Left ventricle myocardium inferior (tissue), 1 donor: ENCODE results near the gene NUDT9. TPM values are rescaled to one million over a fixed set of nuclear protein-coding genes. Genes with fewer than 3 reads are reported as not detected.
"Not testable (repeated sequence)": the region's sequence is repeated elsewhere in the genome, so short reads cannot be mapped to it uniquely, and the experiment has no call there.

Source experiments
- DNase-seq: peaks from one replicate; pipeline ENCODE4 v3.0.0-alpha.2; 2020
- H3K27ac ChIP-seq: fragments of 200-600 bp; replicated peaks from 2 replicates; pipeline ENCODE4 v1.8.0; 2021
- H3K27me3 ChIP-seq: fragments of 200-600 bp; 2 replicates; pipeline ENCODE4 v1.8.0; 2021; ENCODE audit warnings: low read depth
- H3K36me3 ChIP-seq: fragments of 200-600 bp; 2 replicates; pipeline ENCODE4 v1.8.0; 2021
- H3K4me1 ChIP-seq: fragments of 200-600 bp; 2 replicates; pipeline ENCODE4 v1.8.0; 2021
- H3K4me3 ChIP-seq: fragments of 200-600 bp; 2 replicates; pipeline ENCODE4 v1.8.0; 2021; ENCODE audit warnings: mild to moderate bottlenecking, moderate library complexity
- H3K9me3 ChIP-seq: fragments of 200-600 bp; replicated peaks from 2 replicates; pipeline ENCODE4 v1.8.0; 2021
- intact Hi-C: fragments of 100-400 bp; cut with micrococcal nuclease; formaldehyde crosslinking; loops from one replicate; pipeline ENCODE4 v1.11.0; 2022
- total RNA-seq: library from RNA; stranded (reverse); fragmentation: NEBNext Ultra II Directional; extraction: Animal tissue kit (Norgen Biotek cat#: 25700); gene quantifications from one replicate; pipeline ENCODE4 v1.2.1, GENCODE V29; 2021
- TF ChIP-seq, protein P1 (sequence below): fragments of 200-600 bp; IDR thresholded peaks from 2 replicates; pipeline ENCODE4 v1.8.0; 2021; ENCODE audit warnings: antibody characterized with exemption, mild to moderate bottlenecking, borderline replicate concordance
- donor health status: DM: no; HTN: yes; CAD: no; lungs with severe emphysema.

Gene NUDT9
- total RNA-seq, 1 donor from 2014 or later = 29.2 TPM

DNA sequence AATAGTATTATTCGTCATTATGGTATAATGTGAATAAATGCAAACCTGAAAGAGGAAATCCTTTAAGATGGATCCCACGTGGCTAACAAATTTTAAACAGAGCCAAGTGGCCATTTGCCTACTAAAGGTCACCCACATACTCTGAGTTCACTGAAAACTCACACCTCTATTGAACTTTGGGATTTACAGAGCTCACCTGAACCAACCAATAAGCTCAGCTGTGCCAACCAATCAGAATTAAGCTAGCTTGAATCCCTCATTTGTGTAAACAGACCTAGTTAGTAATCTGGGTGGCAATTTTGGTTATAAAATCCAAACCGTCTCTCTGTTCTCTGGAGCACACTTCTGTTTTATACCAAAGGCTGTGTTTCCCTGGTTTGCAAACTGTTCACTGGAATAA is 5.4 kb upstream of the NUDT9 start:
- Histone ChIP-seq H3K4me1 (peaks cover 10% of the 10 kb centered on the region), H3K27me3 (no peaks in the 10 kb centered on the region), H3K9me3 (peaks cover 7% of the 10 kb centered on the region), H3K36me3 (no peaks in the 10 kb centered on the region), H3K27ac (no peak overlapping the region), H3K4me3 (no peak overlapping the region)
- intact Hi-C loops = no loop called here
- TF ChIP-seq, protein P1, sequence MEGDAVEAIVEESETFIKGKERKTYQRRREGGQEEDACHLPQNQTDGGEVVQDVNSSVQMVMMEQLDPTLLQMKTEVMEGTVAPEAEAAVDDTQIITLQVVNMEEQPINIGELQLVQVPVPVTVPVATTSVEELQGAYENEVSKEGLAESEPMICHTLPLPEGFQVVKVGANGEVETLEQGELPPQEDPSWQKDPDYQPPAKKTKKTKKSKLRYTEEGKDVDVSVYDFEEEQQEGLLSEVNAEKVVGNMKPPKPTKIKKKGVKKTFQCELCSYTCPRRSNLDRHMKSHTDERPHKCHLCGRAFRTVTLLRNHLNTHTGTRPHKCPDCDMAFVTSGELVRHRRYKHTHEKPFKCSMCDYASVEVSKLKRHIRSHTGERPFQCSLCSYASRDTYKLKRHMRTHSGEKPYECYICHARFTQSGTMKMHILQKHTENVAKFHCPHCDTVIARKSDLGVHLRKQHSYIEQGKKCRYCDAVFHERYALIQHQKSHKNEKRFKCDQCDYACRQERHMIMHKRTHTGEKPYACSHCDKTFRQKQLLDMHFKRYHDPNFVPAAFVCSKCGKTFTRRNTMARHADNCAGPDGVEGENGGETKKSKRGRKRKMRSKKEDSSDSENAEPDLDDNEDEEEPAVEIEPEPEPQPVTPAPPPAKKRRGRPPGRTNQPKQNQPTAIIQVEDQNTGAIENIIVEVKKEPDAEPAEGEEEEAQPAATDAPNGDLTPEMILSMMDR = no peak
- DNase-seq = no peak

DNA sequence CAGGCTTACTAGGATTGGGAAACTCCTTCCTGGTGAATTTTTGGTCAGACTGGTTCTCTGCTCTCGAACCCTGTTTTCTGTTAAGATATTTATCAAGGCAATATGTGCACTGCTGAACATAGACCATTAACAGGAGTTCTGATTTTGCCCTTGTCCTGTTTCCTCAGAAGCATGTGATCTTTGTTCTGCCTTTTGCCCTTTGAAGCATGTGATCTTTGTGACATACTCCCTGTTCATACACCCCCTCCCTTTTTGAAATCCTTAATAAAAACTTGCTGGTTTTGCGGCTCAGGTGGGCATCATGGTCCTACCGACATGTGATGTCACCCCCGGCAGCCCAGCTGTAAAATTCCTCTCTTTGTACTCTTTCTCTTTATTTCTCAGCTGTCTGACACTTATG is 4.0 kb upstream of the NUDT9 start:
- H3K27ac ChIP-seq, H3K9me3 ChIP-seq, DNase-seq, H3K36me3 ChIP-seq, intact Hi-C loops, H3K4me3 ChIP-seq, H3K27me3 ChIP-seq: not testable (repeated sequence)
- peaks cover 22% of the 10 kb centered on the region for H3K4me1 ChIP-seq

DNA sequence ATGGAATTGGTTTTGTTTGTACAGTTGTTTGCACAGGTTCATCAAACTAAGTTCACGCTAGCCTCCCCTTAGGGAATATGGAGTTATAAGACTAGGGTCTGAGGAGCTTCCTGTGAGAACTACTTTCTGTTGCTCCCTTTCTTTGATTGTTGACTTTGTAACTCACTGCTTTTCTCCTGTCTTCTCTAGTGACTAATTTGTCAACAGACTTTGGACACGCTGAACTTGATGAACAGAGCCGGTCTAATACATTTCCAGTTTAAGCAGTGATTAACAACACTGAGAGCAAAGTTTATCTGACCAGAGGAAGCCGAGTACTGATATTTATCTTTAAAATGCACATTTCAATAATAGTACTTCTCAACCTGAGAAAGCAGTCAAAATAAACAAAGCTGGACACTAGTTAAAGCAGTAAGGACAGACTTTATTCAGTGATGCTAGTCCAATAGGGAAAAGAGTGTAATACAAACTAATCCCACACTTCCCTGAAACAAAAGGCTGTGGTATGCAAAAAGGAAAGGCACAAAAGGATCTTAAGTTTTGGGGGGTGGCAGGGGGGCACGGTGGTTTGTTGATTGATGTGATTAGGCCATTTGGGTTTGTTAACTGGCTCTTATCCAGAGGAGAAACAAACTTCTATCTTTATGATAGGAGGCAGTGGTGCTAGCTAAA is 2.7 kb upstream of the NUDT9 start:
- Histone ChIP-seq H3K27me3 (no peaks in the 10 kb centered on the region), H3K27ac (no peak overlapping the region), H3K9me3 (no peaks in the 10 kb centered on the region), H3K4me1 (peaks cover 35% of the 10 kb centered on the region), H3K4me3 (no peak overlapping the region), H3K36me3 (no peaks in the 10 kb centered on the region)
- intact Hi-C loops = no loop called here
- TF ChIP-seq, protein P1 = no peak
- no peak for DNase-seq

DNA sequence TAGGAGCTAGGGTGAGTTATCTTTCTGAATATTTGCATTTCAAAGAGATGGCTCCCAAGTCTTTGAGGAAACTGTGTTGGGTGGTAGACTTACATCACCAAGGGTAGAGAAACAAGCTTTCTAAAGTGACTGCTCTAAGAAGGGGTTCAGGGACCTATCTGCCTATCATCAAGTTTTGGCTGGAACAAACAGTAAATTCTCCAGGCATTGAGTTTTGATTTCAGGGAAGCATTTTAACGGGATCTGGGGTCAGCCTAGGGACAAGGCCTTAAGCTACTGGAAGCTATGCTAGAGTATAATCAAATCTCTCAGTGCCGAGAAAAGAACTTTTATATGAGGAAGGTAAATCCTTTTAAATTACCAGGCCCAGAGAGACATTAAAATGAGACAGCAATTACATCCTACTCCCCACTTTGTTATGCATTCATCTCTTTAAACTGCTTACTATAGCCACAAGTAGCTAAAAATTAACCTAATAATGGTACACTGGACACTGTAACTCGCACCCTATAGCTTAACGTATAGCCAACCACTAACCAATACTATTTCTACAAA is 2.0 kb upstream of the NUDT9 start:
- no peaks in the 10 kb centered on the region for H3K36me3 ChIP-seq
- H3K4me1 ChIP-seq = peaks cover 41% of the 10 kb centered on the region
- TF ChIP-seq, protein P1 = no peak
- H3K9me3 ChIP-seq = no peaks in the 10 kb centered on the region
- DNase-seq = no peak
- no peak overlapping the region for H3K27ac ChIP-seq
- intact Hi-C loops = no loop called here
- H3K4me3 ChIP-seq = no peak overlapping the region
- H3K27me3 ChIP-seq = no peaks in the 10 kb centered on the region

DNA sequence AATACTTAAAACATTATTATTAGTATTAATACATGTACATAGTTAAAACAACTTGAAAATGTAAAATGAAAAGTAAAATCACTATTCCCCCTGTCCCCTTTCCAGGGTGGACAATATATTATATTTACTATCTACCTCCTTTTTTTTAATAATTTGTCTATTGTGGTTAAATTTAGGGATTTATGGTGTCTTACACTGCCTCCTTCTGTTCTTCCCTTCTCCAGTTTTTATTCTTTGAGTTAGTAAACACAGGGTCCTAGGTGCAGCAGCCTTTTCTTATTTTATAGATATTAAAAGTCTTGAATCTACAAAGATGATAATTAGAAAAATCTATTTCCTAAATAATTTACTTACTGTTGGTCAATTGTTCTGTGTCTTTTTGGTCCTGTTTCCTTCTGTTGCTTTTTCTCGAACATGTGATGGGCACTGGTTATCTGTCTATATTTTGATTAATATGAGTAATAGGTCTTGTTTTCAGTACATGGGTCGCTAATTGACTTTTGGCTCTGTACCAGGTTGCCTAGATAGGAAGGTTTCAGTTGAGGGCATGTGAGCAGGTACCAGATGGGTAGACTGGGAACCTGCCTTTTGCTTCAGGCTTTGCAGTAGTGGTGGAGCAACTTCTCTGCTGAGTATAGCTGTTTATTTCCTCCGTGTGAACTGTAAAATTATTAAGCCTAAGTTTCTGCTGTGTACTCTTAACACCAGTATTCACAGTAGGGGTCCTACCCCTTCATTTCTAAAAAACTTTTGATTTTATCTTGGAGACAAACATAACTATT is 1.1 kb downstream of the NUDT9 start:
- TF ChIP-seq, protein P1 = no peak
- Histone ChIP-seq H3K36me3 (no peaks in the 10 kb centered on the region), H3K27ac (peak overlapping the region; percentile 94), H3K4me1 (peaks cover 52% of the 10 kb centered on the region), H3K9me3 (no peaks in the 10 kb centered on the region), H3K4me3 (peak overlapping the region; percentile 86), H3K27me3 (no peaks in the 10 kb centered on the region)
- no peak for DNase-seq
- intact Hi-C loops = no loop called here

DNA sequence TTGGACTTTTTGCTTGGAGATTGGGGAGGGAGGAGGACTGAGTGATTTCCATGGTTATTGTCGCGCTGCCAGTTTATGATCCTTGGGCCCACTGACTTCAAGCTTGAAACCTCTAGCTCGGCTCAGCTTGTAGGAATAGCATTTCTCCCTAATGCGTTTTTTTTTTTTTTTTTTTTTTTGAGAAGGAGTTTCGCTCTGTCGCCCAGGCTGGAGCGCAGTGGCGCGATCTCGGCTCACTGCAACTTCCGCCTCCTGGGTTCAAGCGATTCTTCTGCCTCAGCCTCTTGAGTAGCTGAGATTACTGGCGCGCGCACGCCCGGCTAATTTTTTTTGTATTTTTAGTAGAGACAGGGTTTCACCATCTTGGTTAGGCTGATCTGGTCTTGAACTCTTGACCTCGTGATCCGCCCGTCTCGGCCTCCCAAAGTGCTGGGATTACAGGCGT is 1.7 kb downstream of the NUDT9 start:
- H3K27me3 ChIP-seq, H3K9me3 ChIP-seq, H3K36me3 ChIP-seq, H3K27ac ChIP-seq, intact Hi-C loops, DNase-seq: not testable (repeated sequence)
- Histone ChIP-seq H3K4me1 (peaks cover 52% of the 10 kb centered on the region), H3K4me3 (peak overlapping the region; percentile 86)
